K562 (cell line): ENCODE measurements around the gene XRN1. TPM values are rescaled to one million over a fixed set of nuclear protein-coding genes. Genes with fewer than 3 reads are reported as not detected.
"Not testable (repeated sequence)": the region's sequence is repeated elsewhere in the genome, so short reads cannot be mapped to it uniquely, and the experiment has no call there.

Source experiments
- ADNP ChIP-seq: fragments of 200-800 bp; sonication (Bioruptor generic); IDR thresholded peaks from 2 replicates; pipeline ENCODE4 v1.6.1; 2016; ENCODE audit warnings: missing genetic modification characterization, missing compliant biosample characterization
- CBFA2T3 ChIP-seq: fragments of 450-650 bp; IDR thresholded peaks from 2 replicates; pipeline ENCODE4 v1.6.1; 2017
- DPF2 ChIP-seq: fragments of 450-650 bp; IDR thresholded peaks from 2 replicates; pipeline ENCODE4 v1.6.1; 2016
- MLLT1 ChIP-seq, 2 experiments: fragments of 450-650 bp; IDR thresholded peaks; 2 replicates each; pipeline ENCODE4 v1.6.1; 2016
- NBN ChIP-seq: fragments of 450-650 bp; IDR thresholded peaks from 2 replicates; pipeline ENCODE4 v1.6.1; 2016; ENCODE audit warnings: low read depth, mild to moderate bottlenecking
- NCOA1 ChIP-seq: fragments of 450-650 bp; IDR thresholded peaks from 2 replicates; pipeline ENCODE4 v1.6.1; 2016; ENCODE audit warnings: low read depth
- PHB2 ChIP-seq: fragments of 450-650 bp; IDR thresholded peaks from 2 replicates; pipeline ENCODE4 v1.6.1; 2017; ENCODE audit warnings: low read depth
- PKNOX1 ChIP-seq: fragments of 450-650 bp; IDR thresholded peaks from 2 replicates; pipeline ENCODE4 v1.6.1; 2016
- SMARCC2 ChIP-seq: fragments of 450-650 bp; IDR thresholded peaks from 2 replicates; pipeline ENCODE4 v1.6.1; 2017; ENCODE audit warnings: antibody characterized with exemption, moderate library complexity, mild to moderate bottlenecking, low read depth
- TEAD4 ChIP-seq, 2 experiments: sonication (generic) in 1 of 2; formaldehyde crosslinking in 1 of 2; IDR thresholded peaks; 2 replicates each; pipeline versions ENCODE4 v1.6.1 to v1.8.0; 2012 to 2022; ENCODE audit warnings: borderline replicate concordance in 1 of 2, inconsistent platforms in 1 of 2, low read length in 1 of 2, mild to moderate bottlenecking in 1 of 2, missing genetic modification reagents in 1 of 2
- ZBTB5 ChIP-seq: fragments of 450-650 bp; IDR thresholded peaks from 2 replicates; pipeline ENCODE4 v1.6.1; 2017; ENCODE audit warnings: antibody characterized with exemption
- polyA plus RNA-seq, 8 experiments: library from polyadenylated mRNA; depleted of rRNA in 4 of 8; stranded (reverse) in 5 of 8; unstranded in 3 of 8; fragments of >200 nt; fragmentation: Nextera tagmentation in 2 of 8; fragmentation: Illumina TruSeq in 1 of 8; extraction: Ambion mirVana in 2 of 8; extraction: Trizol in 1 of 8; gene quantifications; 2 replicates each; pipeline versions ENCODE4 v1.2.1 to v1.2.3, GENCODE V29; 2011 to 2014; ENCODE audit warnings: inconsistent platforms in 1 of 8, missing spikeins in 1 of 8
- total RNA-seq, 7 experiments: library from RNA; depleted of rRNA in 6 of 7; stranded (reverse); fragments of >200 nt in 6 of 7; fragmentation: Illumina TruSeq in 2 of 7; extraction: Trizol in 2 of 7; gene quantifications; 2 replicates each; pipeline versions ENCODE4 v1.2.1 to v1.2.3, GENCODE V29; 2011 to 2021; ENCODE audit warnings: low replicate concordance in 1 of 7

Gene XRN1
- total and polyA plus RNA-seq, 9 of the 15 experiments (the other 6 are each of a cell fraction or from before 2014, with no cell fraction given): 3.1 to 28.4 (median 17.2) TPM

- peak; percentile 94 for TF ChIP-seq TEAD4 (IDR thresholded peaks at IDR 0.05; ENCODE audit: low read length)
- not testable (repeated sequence) for TF ChIP-seq TEAD4 (CRISPR knock-in tag; IDR thresholded peaks at IDR 0.05; ENCODE audit: borderline replicate concordance)
- peak; percentile 90 for TF ChIP-seq ZBTB5
- peak; percentile 97 for TF ChIP-seq DPF2
- TF ChIP-seq NCOA1: peak; percentile 71; the same call in 1 of the 2 replicates
- peak; percentile 86; the same call in 1 of the 2 replicates for TF ChIP-seq NBN
- peak; percentile 89 for TF ChIP-seq CBFA2T3
- TF ChIP-seq PHB2: peak; percentile 42; the same call in 1 of the 2 replicates
- TF ChIP-seq PKNOX1: peak; percentile 30; the same call in 1 of the 2 replicates
- TF ChIP-seq MLLT1 (IDR thresholded peaks at IDR 0.05): peak in 1 of 2 experiments; percentile 91; a peak in 2 of 4 replicates
- TF ChIP-seq SMARCC2: peak; percentile 96
- peak; percentile 40; the same call in 1 of the 2 replicates for TF ChIP-seq ADNP (tag)
These were observed 131.9 kb downstream of the XRN1 start (continued) for GRCh38 chr3:142315978-142316388.
